Measurements from ENCODE around the gene IMP3.

The IMP3 gene

DNA sequence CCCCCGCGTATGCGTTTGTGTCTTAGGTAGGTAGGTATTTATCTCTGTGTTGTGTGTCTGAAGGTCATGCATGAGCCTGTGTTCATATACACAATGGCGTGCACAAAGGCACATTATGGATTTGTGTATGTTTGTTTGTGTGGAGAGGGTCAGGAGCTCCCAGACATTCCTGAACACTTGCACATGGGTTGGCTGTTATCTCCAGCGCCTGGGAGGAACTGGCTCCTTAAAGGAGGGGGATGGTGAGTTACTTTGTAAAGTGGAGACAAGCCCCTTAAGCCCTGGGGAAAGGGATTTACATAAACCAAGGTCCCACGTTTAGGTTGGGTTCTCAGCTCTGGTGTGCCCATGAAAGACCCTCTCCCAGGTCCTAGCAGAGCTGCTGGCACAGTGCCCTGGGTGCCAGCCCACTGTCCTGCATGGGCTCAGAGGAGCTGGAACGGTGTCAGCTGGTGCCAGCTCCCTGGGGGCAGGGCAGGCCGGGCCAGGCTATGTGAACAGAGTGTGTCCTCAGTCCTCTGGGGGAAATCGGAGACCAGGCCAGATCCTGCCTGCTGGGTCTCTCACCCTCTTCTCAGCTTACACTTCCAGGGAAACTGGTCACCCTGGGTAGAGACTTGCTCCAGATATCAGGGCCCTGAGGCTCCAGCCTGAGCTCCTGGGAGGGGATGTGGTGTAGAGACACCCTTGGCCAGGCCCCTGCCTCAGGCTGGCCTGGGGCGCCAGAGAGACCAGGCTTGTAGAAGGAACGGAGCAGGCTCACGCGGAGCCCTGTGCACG, 32.8 kb upstream of the IMP3 start:
- no peak for DNase-seq

DNA sequence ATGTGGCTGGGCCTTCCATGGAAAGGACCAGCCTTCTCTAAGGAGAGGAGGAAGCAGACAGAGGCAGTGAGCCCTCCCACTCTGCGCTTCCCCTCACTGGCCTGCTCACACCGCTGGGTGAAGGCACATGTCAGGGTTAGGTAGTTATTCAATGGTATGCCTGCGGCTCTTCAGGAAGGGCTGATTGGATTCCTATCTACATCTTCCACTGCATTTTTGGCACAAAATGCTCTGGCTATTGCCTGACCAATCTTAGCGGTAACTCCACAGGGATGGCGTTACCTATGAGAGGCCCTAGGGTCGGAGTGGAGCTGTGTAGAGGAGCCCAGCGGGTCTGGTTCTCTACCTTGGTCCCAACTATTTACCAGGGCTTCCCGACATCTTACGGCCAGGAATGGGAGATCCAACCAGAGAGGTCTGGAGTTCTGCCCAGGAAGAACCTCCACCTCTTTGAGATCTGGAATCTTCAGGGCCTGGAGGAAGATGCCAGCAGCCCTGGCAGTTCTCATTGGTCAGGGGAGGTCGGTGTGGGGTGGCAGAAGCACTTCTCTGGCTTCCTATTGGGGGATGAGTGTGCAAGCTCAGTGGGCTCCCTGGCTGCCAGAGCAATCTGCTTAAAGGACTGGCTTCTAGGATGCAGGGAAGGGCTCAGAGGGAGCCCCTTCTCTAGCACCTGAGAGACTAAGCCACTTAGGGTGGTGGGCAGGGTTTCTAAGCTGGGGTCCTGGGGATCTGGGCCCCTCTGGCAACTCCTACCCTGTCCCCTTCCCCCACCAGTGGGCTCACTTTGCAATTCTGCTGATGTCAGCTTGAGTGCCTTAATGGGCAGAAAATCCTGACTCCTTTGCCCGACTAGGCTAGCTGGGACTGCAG, 31.9 kb upstream of the IMP3 start:
- no peak for DNase-seq

DNA sequence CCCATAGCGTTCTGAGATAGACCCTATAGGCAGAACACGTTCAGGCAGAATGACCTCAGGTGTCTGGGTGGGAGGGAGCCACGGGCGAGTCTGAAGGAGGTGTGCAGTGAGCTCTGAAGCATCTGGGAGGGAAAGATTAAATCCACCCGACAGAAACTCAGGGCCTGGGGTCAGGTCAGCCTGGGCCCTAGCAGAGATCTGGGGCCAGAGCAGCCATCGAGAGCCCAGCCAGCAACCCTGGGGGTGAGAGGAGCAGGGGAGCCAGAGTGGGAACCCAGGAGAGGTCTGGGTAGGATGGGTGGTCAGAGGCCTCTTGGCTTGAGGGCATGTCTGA, 29.8 kb upstream of the IMP3 start:
- no peak for DNase-seq

DNA sequence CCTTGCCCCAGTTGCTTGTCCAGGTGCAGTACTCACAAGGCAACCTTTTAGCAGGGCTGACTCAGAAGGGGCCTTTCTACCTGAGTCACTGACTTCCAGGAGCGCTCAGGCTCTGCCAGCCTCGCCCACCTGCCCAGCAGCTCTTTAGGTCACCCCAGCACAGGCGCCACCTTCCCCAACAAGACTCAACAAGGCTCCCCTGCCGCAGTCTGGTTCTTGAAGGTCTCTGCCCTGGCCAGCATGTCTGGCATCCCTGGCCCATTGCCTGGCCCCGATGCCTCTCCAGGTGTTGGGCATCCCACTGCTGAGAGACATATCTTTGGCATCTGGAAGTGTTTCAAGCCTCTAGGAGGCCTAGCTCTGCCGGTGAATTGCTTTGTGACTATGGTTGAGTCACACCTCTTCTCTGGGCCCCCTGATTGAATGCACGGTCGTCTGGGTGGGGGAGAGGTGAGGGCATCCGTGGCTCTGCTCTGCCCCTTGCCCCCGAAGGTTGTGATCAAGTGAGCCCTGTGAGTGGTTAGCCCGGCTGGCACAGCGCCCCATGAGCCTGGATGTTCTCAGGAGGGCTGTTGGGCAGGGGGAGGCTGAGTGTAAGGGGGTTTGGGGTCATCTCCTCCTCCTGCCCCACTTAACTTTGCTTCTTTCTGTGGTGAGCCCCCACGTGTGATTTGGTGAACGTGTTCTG, 29.3 kb upstream of the IMP3 start:
- no peak for DNase-seq

DNA sequence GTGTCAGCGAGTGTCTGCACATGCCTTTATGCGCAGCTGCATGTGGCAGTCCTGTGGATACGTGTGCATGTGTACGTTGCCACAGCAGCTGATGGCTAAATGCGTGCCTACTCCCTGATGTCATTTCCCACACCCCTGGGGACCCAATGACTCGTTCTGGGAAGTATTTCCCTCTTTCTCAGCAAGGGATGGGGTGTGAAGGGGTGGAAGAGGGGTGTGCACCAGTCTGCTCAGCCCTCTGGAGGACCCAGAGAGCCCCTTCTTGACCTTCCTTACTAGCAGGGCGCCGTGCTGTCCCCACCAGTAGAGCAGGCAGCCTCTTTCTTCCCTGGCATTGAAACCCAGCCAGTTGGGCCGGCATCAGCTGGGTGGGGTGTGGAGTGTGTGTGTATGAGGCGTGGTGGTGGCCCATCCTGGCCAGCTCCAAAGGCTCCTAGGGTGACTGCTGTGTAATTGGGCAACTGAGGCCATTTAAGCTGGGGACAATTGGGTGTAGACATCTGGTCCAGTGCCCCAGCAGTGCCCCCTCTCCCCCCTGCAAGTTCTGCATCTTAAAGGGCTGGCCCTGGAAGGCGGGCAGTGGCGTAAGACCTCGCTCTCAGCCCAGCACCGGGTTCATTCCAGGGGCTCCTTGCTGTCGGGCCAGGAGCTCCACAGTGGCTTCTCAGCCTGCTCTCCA, 26.9 kb upstream of the IMP3 start:
- DNase-seq = no peak

DNA sequence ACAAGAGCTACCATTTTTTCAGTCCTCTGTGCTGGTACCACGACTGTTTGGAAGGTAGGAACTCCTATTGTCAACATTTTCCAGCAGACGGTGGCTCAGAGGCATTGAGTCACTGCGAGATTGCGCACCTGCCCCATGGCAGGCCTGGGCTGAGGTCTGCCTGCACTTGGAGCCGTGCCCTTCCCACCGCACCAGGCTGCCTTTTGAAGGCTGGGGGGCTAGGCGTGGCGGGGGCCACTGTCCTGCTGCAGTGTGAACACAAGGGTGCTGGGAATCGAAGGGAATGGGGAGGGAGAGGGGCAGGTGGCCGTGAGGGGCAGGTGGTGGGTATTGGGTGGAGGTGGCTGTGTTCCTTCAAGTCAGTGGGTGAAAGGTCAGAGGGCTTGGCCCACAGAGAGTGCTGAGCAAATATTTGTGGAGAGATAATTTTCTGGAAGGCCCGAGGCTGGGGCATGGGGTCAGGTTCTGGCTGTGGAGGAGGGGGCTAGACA, 24.0 kb upstream of the IMP3 start:
- DNase-seq = no peak

DNA sequence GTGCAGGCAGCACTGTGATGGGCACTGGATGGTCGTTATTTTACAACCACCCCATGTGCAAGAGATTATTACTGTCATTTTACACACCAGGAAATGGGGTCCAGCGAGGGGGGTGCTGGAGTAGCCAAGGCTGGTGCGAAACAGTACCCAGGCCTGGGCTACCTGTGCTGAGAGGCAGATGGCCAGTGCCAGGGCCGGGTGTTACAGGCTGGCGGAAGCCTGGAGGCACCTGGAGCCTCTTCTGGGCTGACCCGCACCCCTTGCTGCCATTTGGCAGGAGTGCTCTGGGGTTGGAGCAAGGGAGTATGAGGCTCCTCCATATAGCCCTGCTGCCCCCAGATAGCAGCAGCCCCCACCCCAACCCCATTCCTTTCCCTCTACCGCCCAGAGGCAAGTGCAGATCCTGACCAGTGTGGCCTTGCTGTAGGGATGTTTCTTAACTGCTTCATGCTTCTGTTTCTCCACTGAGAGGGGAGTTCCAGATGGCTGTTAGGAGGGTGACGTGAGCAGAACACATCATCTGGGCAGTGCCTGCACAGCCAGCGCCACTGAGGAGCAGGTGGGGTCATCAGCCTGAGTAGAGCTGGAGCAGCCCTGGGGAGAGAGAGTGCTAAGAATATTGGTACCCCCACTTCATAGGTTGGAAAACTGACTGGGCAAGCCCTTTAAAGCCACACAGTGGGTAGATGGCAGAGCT, 22.9 kb upstream of the IMP3 start:
- DNase-seq = no peak

DNA sequence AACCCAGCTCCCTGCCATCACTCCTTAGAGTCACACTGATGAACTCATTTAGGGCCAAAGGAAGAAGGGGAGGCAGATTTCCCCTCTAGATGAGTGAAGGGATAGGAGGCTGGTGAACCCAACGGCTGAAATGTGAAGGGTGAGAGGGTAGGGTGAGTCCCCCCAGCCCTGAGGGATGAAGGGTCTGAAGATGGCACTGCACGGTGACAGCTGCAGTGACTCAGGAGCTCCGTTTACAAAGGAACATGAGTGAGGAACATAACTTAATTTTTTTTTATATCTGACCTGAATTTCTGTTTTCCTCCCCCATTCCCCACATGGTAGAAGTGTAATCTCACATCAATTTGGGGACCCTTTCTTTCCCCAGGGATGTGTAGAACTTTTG, 21.7 kb upstream of the IMP3 start:
- DNase-seq = no peak

DNA sequence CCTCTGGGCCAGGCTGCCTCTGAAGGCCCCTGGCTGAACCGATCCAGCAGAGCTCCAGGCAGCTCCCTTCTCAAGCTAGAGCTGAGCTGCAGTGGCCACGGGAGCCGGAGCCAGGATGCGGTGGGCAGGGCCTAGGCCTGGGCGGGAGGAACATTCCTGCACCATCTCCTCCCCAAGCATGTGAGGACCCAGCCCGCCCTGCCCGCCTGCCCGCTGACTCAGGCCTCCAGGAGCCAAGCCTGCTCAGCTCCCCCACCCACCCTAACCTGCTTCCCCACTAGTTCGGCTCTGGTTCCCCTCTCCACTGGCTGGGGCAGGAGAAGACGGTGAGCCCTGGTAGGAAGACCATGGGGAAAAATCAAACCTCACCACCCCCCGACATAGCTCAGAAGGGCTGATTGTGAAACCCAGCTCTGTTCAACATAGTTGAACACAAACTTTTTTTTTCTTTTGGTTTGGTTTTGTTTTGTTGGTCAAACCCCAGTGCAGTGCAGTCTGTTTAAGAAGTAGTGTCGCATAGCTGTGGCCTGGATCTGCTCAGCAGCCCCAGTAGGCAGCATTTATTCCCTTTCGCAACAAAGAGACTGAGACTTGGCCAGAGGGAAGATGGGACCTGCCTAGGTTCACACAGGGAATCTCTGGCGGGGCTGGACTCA, 21.2 kb upstream of the IMP3 start:
- DNase-seq = no peak

DNA sequence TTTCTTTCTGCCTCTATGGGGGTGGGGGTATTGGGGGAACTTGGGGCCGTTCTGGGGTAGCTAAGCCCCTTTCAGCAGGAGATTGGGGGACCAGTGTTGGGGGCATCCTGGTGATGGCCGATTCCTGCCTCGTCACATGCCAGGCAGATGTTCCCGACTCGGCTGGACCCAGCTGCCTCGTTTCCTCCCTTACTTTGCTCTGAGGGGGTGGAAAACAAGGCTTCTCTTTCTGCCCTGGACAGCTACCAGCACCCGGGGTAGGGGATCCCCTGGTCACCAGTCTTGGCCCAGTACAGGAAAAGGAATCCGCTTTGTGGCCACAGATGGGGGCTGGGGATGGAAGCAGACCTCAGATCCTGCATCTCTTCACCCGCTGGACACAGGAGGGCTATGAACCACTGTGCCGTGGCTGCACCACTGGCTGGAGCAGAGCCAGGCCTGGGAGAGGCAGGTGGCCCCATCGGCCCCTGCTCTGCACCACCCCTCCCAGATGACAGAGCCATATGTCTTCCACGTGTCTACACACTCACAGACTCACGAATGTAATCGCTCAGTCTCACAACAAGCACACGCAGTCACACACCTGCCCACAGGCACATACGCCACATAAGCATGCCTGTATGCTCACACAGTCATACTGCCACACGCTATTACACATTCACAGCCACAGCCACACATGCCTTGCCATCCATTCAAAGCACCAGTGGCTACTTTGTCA, 20.1 kb upstream of the IMP3 start:
- no peak for DNase-seq

DNA sequence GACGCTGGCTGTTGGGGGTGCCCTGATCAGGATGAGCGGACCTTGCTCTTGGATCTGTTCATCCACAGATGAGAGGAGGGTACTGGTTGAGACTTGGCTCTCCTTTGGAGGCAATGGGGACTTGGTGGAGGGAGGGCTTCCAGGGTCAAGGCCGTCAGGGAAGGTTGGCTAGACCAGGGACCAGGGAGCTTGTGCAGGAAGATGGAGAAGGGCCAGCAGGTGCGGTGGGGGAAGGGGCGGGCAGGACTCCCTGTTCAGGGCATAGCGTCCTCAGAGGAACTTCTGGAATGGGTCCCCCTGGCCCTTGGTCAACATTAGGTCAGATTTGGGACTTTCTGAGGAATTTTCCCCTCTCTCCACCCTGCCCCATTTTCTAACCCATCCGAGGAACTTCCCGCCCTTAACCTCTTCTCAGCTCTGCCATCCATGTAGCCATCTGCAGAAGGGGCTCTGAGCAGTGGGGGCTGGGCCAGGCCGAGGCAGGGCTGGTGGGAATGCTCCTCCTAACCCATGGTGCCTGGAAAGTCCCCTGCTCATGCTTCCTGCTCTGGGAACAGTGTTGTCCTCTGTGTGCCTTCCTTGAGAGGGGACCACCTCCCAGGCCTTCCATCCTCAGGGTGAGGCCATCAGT, 19.2 kb upstream of the IMP3 start:
- no peak for DNase-seq

DNA sequence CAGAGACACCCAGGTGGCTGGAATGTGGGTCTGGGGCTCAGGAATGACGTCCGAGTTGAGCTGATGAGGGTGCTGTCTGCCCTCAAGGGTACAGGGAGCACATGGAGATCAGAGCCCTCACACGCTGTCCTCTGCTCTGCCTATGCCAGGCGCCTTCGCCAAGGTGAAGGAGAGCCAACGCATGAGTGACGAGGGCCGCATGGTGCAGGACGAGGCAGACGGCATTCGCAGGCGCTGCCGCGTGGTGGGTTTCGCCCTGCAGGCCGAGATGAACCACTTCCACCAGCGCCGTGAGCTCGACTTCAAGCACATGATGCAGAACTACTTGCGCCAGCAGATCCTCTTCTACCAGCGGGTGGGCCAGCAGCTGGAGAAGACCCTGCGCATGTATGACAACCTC, 16.8 kb upstream of the IMP3 start:
- DNase-seq = no peak

DNA sequence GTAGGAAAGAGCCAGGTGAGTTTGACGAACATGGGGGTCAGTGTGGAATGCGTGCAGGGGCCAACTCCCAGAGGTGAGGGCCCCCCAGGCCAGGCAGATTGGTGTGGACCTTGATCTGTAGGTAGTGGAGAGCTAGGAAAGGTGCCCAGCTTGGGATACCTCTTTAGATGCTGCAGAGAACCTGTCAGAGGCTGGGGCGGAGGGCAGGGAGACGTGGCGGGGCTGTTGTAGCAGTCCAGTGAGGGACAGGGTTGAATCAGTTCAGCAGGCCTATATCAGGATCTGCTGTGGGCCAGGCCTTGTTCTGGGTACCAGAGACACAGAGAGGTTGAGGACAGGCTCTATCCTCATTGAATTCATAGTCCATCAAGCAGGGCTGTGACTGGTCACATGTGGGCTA, 16.3 kb upstream of the IMP3 start:
- no peak for DNase-seq

DNA sequence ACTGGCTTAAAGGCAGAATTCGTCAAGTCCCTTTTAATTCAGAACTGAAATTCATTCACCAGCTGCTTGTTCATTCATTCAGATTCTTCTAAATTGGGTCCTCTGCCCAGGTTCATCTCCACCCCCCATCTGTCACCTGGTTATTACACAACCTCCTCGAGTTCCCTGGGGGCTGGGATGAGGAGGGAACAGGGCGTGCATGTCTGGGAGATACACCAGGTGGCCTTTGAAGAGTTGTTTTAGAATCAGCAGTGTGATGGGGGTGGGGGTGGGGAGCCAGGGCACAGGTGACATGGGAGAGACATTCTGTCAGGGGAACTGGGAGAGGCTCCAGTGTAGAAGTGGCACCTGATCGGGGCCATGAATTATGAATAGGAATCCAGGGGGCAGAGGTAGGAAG, 15.9 kb upstream of the IMP3 start:
- DNase-seq = no peak

DNA sequence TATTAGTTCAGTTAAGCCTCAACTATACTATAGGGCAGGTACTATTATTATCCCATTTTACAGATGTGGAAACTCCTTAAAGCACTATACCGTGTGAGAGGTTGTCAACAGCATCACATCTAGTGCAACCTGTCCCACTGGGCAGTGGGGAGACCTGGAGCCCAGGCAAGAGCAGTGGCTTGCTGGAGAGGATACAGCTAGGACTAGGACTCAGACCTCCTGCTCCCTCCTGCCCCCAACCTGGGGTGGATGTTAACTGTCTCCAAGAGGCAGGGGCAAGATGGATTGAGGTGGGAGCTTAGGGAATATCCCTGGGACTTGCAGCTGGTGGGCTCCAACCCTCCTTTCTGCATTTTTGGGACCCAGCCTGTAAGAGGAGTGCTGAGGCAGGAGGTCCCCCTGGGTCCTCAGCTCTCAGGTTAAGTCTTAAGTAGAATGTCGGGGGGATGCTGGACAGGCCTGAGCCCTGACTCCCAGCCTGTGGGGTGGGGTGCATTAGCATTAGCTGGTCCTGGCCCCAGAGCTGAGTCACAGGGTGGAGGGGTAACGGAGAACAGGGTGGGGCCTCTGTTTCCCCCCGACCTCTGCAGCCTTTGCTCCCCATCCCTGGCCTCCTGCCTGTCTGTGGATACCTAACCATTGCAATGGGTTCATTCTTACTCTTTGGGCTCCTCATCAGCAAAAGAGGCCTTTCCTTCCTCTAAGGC, 14.3 kb upstream of the IMP3 start:
- DNase-seq = no peak

DNA sequence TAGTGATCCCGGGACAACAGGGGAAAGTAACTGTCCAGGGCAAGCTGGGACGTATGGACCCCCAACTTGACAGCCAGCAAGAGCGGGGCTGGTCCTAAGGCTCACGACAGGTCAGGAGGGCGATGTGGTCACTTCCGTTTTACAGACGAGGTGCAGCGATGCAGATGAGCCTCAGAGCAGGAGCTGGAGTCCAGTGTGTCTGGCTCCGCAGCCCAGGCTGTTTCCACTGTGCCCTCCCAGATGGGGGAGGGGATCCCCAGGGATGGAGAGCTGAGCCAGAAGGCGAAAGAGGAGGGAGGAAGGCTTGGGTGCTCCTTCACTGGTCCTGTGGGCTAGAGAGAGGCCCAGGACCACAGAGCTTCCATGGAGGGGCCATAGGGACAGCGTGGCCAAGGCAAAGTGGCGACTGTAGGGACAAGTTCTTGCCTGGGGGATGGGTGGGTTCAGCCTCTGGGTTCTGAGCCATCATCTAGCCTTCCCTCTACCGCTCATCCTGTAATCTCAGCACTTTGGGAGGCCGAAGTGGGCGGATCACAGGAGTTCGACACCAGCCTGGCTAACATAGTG, 13.4 kb upstream of the IMP3 start:
- DNase-seq = no peak

DNA sequence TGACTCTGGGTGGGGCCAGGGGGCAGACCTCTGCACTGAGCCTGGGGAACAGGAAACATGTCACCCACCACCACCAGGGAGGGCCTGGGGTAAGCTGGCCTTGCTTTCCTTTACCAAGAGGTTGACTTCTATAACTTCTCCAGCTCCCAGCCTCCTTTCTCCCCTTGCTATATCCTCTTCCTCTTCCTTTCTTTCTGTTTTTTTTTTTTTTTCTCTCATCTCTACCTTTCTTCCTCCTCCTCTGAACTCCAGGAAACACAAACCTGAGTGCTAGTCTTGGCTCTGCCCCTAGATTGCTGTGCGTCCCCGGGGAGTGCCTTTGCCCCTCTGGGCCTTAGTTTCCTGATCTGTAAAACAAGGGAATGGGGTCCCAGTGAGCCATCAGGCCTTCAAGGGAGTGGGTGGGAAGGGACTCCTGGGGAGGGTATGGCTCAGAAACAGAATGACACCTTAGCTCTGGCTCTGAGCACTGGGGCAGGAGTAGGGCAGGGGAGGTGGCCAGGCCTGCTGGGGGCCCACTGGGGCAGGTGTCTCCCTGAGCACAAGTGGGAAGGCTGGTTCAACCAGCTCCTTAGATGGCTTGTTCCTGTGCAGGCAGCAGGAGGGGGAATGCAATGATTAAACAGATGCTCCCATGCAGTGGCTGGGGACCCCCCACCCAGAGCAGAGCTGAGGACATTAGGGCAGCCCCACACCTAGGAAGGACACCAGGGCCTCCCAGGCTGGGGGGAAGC, 12.0 kb upstream of the IMP3 start:
- DNase-seq = no peak

DNA sequence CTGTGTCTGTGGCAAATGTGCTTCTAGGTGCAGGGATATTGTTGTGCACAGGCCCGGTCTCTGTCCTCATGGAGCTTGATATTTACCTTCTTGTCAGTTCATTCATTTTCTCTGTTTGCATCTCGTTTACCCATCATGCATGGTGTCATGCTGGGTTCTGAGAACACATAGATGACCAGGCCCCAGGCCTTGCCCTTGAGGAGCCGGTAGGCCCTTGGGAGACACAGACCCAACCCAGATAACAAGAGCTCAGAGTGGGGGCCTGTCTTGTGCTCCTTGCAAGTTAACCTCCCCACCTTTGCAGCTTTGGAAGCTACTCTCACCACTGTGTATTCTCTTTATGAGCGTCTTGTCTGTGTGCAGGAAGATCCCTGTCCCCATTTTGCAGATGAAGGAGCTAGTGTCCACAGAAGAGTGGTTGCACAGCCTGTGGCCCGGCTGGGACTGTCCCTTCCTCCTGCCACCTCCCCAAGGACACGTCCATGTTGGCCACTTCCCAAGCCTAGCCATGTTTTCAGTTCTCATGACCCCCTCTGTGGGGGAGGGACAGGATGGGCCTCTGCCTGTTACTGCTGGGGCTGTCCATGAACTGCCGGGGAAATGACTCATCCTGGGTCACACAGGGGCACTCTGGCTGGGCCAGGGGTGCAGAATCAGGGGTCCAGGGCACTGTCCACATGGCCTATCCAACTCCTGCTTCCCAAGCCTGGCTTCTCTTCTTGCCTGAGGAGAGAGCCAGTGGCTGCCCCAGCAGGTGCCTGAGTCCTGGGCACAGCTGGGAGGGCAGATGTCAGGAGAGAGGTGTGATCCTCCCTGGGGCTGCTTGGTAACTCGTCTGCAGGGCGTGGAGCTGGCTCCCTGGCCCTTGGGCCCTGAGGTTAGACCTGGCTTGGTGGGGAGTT, 11.1 kb upstream of the IMP3 start:
- no peak for DNase-seq

Measured in NCI-H526 (cell line).